Measurements from ENCODE around the gene ATP1B3. TPM values are rescaled to one million over a fixed set of nuclear protein-coding genes. Genes with fewer than 3 reads are reported as not detected.
A peak's percentile ranks its signal among the peaks of the same experiment; 100 is the strongest.

Gene ATP1B3
- total and polyA plus RNA-seq, 9 of the 15 experiments (the other 6 are each of a cell fraction or from before 2014, with no cell fraction given): 48.3 to 202 (median 123) TPM

DNA sequence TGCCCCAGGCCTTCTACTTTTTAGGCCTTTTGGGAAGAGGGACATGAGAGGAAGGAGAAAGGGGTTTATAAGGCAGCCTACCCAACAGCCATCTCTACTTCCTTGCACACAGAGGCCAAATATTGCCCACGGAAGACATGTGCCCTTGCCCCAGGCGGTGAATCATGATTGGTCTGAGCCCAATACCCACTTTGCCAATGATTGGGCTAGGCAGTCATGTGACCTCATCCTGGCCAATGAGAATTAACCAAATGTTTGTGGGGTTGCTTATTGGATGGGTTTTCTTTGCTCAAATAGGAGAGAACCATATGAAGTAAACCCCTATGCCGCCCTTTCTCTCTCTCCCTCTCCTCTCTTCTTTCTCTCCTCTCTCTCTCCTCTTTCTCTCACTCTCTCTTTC lies 42.2 kb upstream of the ATP1B3 start (continued):
- TF ChIP-seq TOE1 (IDR thresholded peaks at IDR 0.05; ENCODE audit: borderline replicate concordance) (peak; percentile 80), TOE1 (CRISPR knock-in tag; IDR thresholded peaks at IDR 0.05; ENCODE audit: borderline replicate concordance, low read depth) (no peak)
- TF ChIP-seq, protein P1, sequence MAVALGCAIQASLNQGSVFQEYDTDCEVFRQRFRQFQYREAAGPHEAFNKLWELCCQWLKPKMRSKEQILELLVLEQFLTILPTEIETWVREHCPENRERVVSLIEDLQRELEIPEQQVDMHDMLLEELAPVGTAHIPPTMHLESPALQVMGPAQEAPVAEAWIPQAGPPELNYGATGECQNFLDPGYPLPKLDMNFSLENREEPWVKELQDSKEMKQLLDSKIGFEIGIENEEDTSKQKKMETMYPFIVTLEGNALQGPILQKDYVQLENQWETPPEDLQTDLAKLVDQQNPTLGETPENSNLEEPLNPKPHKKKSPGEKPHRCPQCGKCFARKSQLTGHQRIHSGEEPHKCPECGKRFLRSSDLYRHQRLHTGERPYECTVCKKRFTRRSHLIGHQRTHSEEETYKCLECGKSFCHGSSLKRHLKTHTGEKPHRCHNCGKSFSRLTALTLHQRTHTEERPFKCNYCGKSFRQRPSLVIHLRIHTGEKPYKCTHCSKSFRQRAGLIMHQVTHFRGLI (CRISPR knock-in tag; IDR thresholded peaks at IDR 0.05): no peak

DNA sequence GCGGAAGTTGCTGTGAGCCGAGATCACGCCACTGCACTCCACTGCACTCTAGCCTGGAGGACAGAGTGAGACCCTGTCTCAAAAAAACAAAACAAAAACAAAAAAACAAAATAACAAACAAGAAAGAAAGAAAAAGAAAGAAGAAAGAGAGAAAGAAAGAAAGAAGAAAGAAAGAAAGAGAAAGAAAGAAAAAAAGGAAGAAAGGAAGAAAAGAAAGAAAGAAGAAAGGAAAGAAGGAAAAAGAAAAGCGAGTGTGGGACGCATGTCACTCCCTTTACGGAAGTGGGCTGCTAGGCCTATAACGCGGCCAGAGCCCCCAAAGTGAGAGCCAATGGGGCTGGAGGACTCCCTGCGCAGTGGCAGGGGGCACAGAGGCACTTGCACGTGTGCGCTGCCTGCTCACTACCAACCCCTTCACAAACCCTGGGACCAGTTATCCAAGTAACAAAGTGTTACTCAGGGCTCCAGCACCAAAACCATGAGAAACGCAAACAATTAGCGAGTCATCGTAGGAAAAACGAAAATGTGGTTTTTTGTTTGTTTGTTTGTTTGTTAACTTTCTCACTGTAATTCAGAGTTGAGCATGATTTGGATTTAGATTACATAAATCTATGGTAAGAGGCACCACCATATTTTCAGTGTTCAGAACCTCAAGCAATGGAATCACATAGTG lies 40.8 kb upstream of the ATP1B3 start:
- in situ Hi-C loops (cut with MboI): no loop called here
- no peak for TF ChIP-seq ZNF316 (IDR thresholded peaks at IDR 0.05)
- TF ChIP-seq, protein P2, sequence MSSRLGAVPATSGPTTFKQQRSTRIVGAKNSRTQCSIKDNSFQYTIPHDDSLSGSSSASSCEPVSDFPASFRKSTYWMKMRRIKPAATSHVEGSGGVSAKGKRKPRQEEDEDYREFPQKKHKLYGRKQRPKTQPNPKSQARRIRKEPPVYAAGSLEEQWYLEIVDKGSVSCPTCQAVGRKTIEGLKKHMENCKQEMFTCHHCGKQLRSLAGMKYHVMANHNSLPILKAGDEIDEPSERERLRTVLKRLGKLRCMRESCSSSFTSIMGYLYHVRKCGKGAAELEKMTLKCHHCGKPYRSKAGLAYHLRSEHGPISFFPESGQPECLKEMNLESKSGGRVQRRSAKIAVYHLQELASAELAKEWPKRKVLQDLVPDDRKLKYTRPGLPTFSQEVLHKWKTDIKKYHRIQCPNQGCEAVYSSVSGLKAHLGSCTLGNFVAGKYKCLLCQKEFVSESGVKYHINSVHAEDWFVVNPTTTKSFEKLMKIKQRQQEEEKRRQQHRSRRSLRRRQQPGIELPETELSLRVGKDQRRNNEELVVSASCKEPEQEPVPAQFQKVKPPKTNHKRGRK (tag; IDR thresholded peaks at IDR 0.05): peak; percentile 83
- ChIA-PET POLR2A (interaction anchor here (0.5 to 1.5 kb wide), 3 partner anchors 13 to 233 kb away, joined by 3 read pairs; no protein-coding TSS in a partner anchor), CTCF (ENCODE audit: low intra/inter-chr PET ratio) (no interaction called here)
- Histone ChIP-seq H3K27ac (ENCODE audit: extremely low read depth, low read depth, low read length) (no peak overlapping the region), H4K20me1 (replicated peaks; ENCODE audit: control insufficient read depth, insufficient read depth, low read length) (no peaks in the 10 kb centered on the region), H3K27me3 (ENCODE audit: control insufficient read depth in 2 of 2, insufficient read depth in 2 of 2, low read length in 2 of 2) (no peaks in the 10 kb centered on the region), H3K4me2 (ENCODE audit: insufficient read depth, low read length) (no peak overlapping the region), H2AFZ (ENCODE audit: low read depth, low read length) (peak overlapping the region; percentile 27; the same call in 1 of the 2 replicates), H3K9me1 (ENCODE audit: control insufficient read depth, insufficient read depth, low read length) (no peaks in the 10 kb centered on the region), H3K79me2 (ENCODE audit: control insufficient read depth, insufficient read depth, low read length) (no peaks in the 10 kb centered on the region), H3K9ac (ENCODE audit: insufficient read depth in 1 of 2, low read depth in 2 of 2, low read length in 2 of 2) (no peak overlapping the region), H3K4me1 (replicated peaks in 1 of 2; ENCODE audit: control insufficient read depth in 2 of 2, insufficient read depth in 2 of 2, low read length in 2 of 2) (peaks cover 4 to 10% of the 10 kb centered on the region in 2 experiments; a peak in 3 of 5 replicates), H3K36me3 (ENCODE audit: control insufficient read depth, insufficient read depth, low read length) (no peaks in the 10 kb centered on the region), H3K9me3 (replicated peaks; ENCODE audit: control insufficient read depth, insufficient read depth, low read depth, low read length) (no peaks in the 10 kb centered on the region), H3K4me3 (no peak overlapping the region)
- ATAC-seq (no peak), FAIRE-seq (no peak), DNase-seq (ENCODE audit: extremely low read depth in 1 of 4, low spot score in 3 of 4) (no peak)
- 75% methylated on average over 13 of the region's 15 CpGs for WGBS (ENCODE audit: insufficient coverage, low coverage, missing lambda C conversion rate)
- no TSS peak for BruUV-seq (replicated peaks)
- intact Hi-C loops (cut with micrococcal nuclease): no loop called here
